Subcutaneous abdominal adipose tissue (tissue), 5 donors: Measurements from ENCODE around the gene LHB.

Source experiments
- H3K27ac ChIP-seq: one replicate; pipeline ENCODE4 v1.7.0; 2013; ENCODE audit warnings: low read depth, mild to moderate bottlenecking, inconsistent platforms, low read length, moderate library complexity
- H3K27me3 ChIP-seq, 5 donors: one replicate each; pipeline ENCODE4 v1.7.0; 2013; ENCODE audit warnings: low read length in 5 of 5, inconsistent platforms in 1 of 5; ENCODE audit not compliant: control insufficient read depth in 5 of 5, insufficient read depth in 4 of 5
- H3K36me3 ChIP-seq, 5 donors: one replicate each; pipeline ENCODE4 v1.7.0; 2013; ENCODE audit warnings: low read length in 5 of 5; ENCODE audit not compliant: control insufficient read depth in 5 of 5, insufficient read depth in 5 of 5
- H3K4me1 ChIP-seq, 5 donors: one replicate each; pipeline ENCODE4 v1.7.0; 2013; ENCODE audit warnings: low read length in 5 of 5, mild to moderate bottlenecking in 3 of 5, moderate library complexity in 1 of 5; ENCODE audit not compliant: control insufficient read depth in 5 of 5, insufficient read depth in 5 of 5
- H3K4me3 ChIP-seq, 5 donors: one replicate each; pipeline ENCODE4 v1.7.0; 2013; ENCODE audit warnings: low read length in 5 of 5, low read depth in 1 of 5
- H3K9ac ChIP-seq, 5 donors: one replicate each; pipeline ENCODE4 v1.7.0; 2013; ENCODE audit warnings: low read length in 5 of 5, mild to moderate bottlenecking in 4 of 5, moderate library complexity in 3 of 5
- H3K9me3 ChIP-seq, 5 donors: one replicate each; pipeline ENCODE4 v1.7.0; 2013; ENCODE audit warnings: low read length in 5 of 5; ENCODE audit not compliant: control insufficient read depth in 5 of 5
- donor health status: healthy.
- donor health status: healthy.
- donor health status: healthy.
- donor health status: healthy.
- donor health status: healthy.

Gene LHB

GRCh38 chr19:49014123-49014869, 2.6 kb downstream of the LHB start:
- Histone ChIP-seq H3K27me3 (peaks cover 0 to 11% (median 4%) of the 10 kb centered on the region in 5 donors), H3K4me1 (peaks cover 0 to 21% (median 19%) of the 10 kb centered on the region in 5 donors), H3K9me3 (no peaks in the 10 kb centered on the region), H3K36me3 (peaks cover 0 to 69% (median 59%) of the 10 kb centered on the region in 5 donors), H3K27ac (no peak overlapping the region), H3K9ac (no peak overlapping the region), H3K4me3 (no peak overlapping the region)

GRCh38 chr19:49011194-49011593, 5.7 kb downstream of the LHB start:
- H3K4me1 ChIP-seq, result no peaks in the 10 kb centered on the region
- H3K27ac ChIP-seq, result no peak overlapping the region
- H3K36me3 ChIP-seq, result peaks cover 3 to 82% (median 71%) of the 10 kb centered on the region in 5 donors
- no peaks in the 10 kb centered on the region for H3K27me3 ChIP-seq
- no peak overlapping the region for H3K4me3 ChIP-seq
- H3K9me3 ChIP-seq, result no peaks in the 10 kb centered on the region
- H3K9ac ChIP-seq, result no peak overlapping the region

- Histone ChIP-seq H3K4me1 (no peaks in the 10 kb centered on the region), H3K36me3 (peaks cover 3 to 82% (median 72%) of the 10 kb centered on the region in 5 donors), H3K9me3 (no peaks in the 10 kb centered on the region), H3K4me3 (no peak overlapping the region), H3K27me3 (no peaks in the 10 kb centered on the region), H3K27ac (no peak overlapping the region), H3K9ac (no peak overlapping the region)
These were observed 6.4 kb downstream of the LHB start for GRCh38 chr19:49010453-49010852.

- no peaks in the 10 kb centered on the region for H3K4me1 ChIP-seq
- H3K27ac ChIP-seq, result no peak overlapping the region
- H3K27me3 ChIP-seq, result no peaks in the 10 kb centered on the region
- peaks cover 3 to 82% (median 72%) of the 10 kb centered on the region in 5 donors for H3K36me3 ChIP-seq
- no peaks in the 10 kb centered on the region for H3K9me3 ChIP-seq
- no peak overlapping the region for H3K9ac ChIP-seq
- H3K4me3 ChIP-seq, result no peak overlapping the region
These were observed 7.1 kb downstream of the LHB start for GRCh38 chr19:49009828-49010227.

- Histone ChIP-seq H3K27ac (no peak overlapping the region), H3K9me3 (no peaks in the 10 kb centered on the region), H3K4me1 (no peaks in the 10 kb centered on the region), H3K36me3 (peaks cover 3 to 81% (median 66%) of the 10 kb centered on the region in 5 donors), H3K27me3 (no peaks in the 10 kb centered on the region), H3K4me3 (no peak overlapping the region), H3K9ac (no peak overlapping the region)
These were observed 10.0 kb downstream of the LHB start for GRCh38 chr19:49006905-49007304.

- Histone ChIP-seq H3K9ac (no peak overlapping the region), H3K4me3 (no peak overlapping the region), H3K9me3 (no peaks in the 10 kb centered on the region), H3K4me1 (no peaks in the 10 kb centered on the region), H3K27me3 (no peaks in the 10 kb centered on the region), H3K27ac (no peak overlapping the region), H3K36me3 (peaks cover 3 to 63% (median 50%) of the 10 kb centered on the region in 5 donors)
These were observed 11.8 kb downstream of the LHB start for GRCh38 chr19:49004964-49005614.

- Histone ChIP-seq H3K4me3 (no peak overlapping the region), H3K36me3 (peaks cover 3 to 59% (median 42%) of the 10 kb centered on the region in 5 donors), H3K4me1 (no peaks in the 10 kb centered on the region)
These were observed 12.8 kb downstream of the LHB start for GRCh38 chr19:49004133-49004532.

GRCh38 chr19:48999481-49000325, 17.2 kb downstream of the LHB start:
- Histone ChIP-seq H3K27me3 (no peaks in the 10 kb centered on the region), H3K36me3 (peaks cover 0 to 29% (median 13%) of the 10 kb centered on the region in 5 donors), H3K4me1 (peaks cover 0 to 3% (median 0%) of the 10 kb centered on the region in 5 donors), H3K27ac (no peak overlapping the region), H3K9me3 (no peaks in the 10 kb centered on the region), H3K9ac (no peak overlapping the region), H3K4me3 (no peak overlapping the region)

More at GRCh38 chr19:49004133-49004532, 12.8 kb downstream of the LHB start:
- no peak overlapping the region for H3K9ac ChIP-seq
- no peak overlapping the region for H3K27ac ChIP-seq
- no peaks in the 10 kb centered on the region for H3K9me3 ChIP-seq
- H3K27me3 ChIP-seq, result no peaks in the 10 kb centered on the region

GRCh38 chr19:48997972-48998371, 18.9 kb downstream of the LHB start:
- H3K9me3 ChIP-seq, result no peaks in the 10 kb centered on the region
- no peak overlapping the region for H3K4me3 ChIP-seq
- peaks cover 4 to 16% (median 9%) of the 10 kb centered on the region in 5 donors for H3K4me1 ChIP-seq
- H3K9ac ChIP-seq, result no peak overlapping the region
- H3K36me3 ChIP-seq, result peaks cover 0 to 12% (median under 1%) of the 10 kb centered on the region in 5 donors
- H3K27ac ChIP-seq, result no peak overlapping the region
- H3K27me3 ChIP-seq, result no peaks in the 10 kb centered on the region
